GM10847 (cell line): Measurements from ENCODE around the gene DNM1L.

Experiments
- POLR2A ChIP-seq: IDR thresholded peaks from 2 replicates; pipeline ENCODE4 v1.6.1; 2011; ENCODE audit not compliant: insufficient read length; ENCODE audit errors: extremely low read depth

Gene DNM1L

DNA sequence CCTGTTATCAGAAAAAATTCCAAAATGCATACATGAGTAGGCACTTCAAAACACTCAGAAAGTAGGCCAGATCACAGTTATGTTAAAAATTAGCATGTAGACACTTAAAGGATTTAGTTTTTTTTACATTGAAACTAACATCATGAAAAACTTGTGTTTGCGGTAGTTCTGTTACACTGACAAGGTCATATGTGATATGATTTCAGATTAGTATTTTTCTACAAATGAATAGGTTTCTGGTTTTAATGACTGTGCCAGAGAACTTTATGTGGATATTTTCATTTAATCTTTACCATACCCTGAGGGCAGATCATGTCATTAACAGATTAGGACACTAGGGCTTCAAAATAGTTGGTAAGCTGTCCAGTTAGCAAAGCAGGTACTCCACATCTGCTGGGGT lies 55.9 kb downstream of the DNM1L start:
- TF ChIP-seq POLR2A, result no peak

DNA sequence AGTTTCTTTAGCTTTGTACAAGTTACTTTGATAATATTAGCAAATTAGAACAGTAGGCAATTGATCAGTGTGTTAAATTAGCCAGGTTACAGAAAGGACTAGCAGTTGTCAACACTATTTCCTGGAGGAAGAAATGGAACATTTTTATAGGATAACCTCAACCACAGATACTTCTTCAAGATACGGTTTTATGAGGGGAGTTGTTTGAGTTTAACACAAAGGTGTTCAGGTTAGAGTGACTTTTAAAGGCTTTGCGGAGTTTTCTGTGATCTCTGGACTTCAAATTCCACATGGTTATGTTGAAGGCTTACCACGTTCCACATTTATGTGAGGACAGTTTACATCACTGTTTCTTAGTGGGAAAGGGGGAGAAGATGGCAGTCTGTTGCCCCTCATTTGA lies 57.3 kb downstream of the DNM1L start:
- no peak for TF ChIP-seq POLR2A

DNA sequence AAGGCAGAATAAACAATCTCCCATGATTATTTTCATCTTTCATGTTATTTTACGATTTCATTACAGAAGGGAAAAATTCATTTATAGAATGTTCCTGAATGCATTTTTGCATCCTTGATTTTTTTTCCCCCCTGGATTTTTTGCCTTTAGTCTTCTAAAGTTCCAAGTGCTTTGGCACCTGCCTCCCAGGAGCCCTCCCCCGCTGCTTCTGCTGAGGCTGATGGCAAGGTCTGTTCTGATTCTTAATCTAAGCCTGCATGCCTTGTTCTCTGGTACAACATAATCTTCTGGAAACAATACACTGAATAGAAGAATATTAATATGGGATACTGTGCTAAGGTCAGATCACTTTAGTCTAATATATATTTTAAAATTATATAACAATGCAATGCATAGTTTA lies 58.6 kb downstream of the DNM1L start:
- TF ChIP-seq POLR2A, result no peak

DNA sequence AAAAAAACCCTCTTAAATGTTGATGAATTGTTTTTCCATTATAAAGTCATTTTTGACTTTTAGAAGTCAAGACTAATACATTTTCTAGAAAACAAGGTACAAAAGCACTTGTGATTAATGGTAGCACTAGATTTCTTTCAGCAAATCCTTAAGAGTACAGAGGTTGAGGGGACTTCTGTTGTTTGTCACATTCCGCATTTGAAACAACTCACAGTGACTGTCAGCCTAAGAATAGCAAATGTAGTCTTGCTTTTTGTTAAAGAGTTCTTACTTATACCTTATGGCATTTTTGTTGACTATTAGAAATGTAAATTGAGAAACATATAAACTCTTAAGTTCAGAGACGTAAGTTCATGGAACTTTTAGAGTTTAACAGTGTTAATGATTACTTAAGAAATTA lies 60.2 kb downstream of the DNM1L start:
- TF ChIP-seq POLR2A, result no peak

DNA sequence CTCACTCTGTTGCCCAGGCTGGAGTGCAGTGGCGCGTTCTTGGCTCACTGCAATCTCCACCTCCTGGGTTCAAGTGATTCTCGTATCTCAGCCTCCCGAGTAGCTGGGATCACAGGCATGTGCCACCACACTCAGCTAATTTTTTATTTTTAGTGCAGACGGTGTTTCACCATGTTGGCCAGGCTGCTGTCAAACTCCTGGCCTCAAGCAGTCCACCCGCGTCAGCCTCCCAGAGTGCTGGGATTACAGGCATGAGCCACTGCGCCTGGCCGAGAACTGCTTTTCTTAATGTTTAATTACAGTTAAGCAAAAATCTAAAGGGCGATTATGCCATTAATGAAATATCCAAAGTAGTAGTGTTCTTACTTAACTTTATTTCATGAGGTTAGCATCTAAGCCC lies 63.0 kb downstream of the DNM1L start:
- no peak for TF ChIP-seq POLR2A

DNA sequence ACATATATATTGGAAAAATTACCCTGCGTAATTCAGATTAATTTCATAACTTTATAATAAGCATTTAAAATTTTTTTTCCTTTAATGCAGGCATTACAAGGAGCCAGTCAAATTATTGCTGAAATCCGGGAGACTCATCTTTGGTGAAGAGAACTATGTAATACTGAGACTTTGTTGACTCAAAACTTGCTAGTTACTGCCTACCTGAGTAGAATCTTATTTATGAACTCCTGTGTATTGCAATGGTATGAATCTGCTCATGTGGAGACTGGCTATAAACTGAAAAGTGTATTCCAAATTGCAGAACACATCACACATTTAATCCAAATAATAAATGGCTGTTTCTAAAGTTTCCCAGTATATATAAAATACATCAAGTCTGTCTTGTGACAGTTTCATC lies 64.2 kb downstream of the DNM1L start:
- TF ChIP-seq POLR2A, result no peak

DNA sequence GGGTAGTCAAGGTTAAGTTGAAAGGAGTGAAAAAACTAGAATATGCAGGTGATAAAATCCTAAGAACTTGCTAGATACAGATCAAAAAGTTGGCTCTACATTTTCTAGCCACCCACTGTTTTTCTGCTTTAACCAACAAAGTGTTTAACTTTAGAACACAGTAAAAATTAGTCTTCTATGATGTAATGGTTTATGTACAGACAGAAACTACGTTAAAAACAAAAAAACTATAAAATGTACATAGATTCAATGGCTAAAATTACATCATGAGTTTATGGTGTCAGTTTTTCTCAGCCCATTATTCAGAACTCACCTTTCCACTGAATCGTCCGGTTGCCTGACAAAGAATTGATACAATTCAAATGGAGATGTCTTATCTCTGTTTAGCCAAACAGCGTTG lies 74.5 kb downstream of the DNM1L start:
- no peak for TF ChIP-seq POLR2A

DNA sequence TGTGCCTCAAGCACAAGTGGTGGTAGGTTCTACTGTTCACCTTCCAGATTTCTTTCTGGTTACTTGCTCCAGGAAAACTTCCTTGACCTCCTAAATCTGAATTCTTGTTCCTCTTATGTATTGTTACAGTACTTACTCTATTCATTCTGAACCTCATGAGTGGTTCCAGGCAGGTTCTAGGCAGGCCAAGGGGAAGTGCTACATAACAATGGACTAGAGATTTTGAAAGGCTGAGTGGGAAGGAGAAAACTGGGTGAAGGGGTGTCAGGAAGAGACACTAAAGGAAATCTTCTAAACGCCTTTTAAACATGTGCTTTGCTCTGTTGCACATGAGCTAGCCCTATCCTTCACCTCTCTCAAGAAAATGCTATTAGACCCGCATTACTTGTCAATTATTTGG lies 75.0 kb downstream of the DNM1L start:
- TF ChIP-seq POLR2A, result no peak

DNA sequence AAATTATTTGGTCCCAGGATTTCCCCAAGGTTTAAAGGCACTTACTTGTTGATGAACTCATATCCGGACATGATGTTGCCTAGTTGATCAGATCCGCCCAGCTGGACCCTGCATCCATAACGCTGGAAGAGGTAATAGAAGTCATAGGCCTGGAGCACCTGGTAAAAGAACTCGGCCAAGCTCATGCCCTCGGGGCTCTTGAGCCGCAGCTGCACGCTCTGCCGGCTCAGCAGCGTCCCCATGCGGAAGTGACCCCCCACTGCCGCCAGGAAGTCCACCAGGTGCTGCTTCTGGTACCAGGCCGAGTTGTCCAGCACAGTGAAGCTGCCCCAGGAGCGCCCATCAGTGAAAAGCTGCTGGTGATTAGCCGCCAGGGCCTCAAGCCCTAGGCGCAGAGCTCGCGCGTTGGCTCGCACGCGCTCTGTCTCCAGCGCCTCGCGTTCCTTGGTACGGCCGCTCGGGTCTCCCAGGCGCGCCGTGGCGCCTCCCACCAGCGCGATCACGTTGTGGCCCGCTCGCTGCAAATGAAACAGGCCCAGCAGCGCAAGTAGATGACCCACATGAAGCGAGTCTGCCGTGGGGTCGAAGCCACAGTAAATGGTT lies 76.1 kb downstream of the DNM1L start:
- TF ChIP-seq POLR2A, result no peak

DNA sequence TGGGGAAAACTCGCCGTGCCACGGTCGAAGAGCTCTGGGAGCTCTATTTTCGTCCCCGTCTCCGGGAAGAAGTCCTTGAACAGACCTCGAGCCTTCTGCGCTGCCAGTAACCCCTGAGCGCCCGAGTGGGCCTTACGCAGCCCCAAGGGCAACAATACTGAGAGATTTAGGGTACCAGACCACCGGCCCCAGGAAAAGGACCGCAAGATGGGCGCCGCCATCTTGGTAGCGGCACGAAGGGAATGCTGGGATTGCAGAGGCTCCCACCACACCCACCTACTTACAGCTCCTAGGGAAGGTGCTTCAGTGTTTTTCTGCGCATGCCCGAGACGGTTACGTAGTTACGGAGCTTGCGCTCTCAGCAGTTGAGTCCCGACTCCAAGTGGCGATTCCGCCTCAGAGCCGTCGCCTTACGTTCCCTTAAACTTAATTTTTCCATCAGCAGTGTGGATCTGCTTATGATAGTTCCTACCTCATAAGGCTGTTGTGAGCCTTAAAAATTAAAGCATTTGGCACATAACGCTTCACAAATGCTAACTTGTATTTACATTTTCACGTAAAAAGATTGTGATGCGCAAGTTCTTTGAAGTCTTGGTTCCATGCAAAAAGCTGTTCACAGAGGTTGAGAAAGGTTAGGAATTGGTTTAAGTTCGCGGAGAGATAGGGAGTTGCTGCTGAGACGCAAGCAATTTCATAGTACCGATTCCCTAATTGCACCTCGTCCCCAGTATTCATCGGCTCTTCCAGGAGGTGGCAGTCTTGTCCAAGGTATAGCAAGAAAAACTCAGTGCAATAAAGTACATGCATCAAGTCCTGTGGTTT lies 76.8 kb downstream of the DNM1L start, which contains the start of gene YARS2:
YARS2 (minus strand) TSS at position 244 of the 822 bp plus-strand sequence; CDS start at position 221, 23 bp downstream.
- TF ChIP-seq POLR2A, result peak; percentile 89

DNA sequence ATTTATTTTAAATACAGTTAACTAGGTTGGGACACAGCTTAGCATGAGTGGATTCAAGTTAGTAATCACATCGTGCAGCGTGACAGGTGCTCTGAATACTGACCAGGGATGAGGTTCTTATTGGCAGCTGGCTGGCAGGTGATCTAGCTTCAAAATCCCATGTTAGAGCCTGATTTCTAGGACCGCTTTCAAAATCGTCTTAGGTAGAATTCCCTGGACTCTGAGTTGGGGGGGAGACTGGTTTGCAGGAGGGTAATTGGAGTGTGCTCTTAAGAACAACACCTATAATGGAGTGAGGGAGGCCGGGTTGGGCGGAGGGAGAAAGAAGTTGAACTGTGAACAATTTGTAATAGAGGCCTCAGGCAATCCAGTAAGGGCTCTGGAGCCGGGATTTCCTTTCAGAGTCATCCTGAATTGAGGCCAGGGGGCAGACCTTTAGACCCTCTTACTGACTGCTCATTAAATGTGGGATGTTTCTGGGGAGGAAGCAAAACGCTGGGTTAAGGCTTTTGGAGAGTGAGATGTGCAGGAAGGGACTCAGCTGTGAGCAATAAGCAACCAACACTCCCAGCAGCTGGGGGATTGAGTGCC lies 77.5 kb downstream of the DNM1L start:
- TF ChIP-seq POLR2A, result no peak

DNA sequence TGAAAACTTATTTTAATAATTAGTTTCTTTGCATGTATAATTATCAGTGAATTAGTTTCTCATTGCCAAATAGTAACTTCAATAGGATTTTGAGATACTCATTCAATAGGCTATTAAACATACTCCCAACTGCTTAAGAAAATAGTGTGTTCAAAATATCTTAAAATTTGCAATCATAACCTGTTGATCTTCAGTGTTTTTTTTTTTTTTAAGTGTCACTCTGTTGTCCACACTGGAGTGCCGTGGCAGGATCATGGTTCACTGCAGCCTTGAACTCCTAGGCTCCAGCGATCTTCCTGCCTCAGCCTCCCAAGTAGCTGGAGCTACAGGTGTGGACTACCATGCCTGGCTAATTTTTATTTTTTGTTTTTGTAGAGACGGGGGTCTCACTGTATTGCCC lies 78.1 kb downstream of the DNM1L start:
- TF ChIP-seq POLR2A, result no peak

DNA sequence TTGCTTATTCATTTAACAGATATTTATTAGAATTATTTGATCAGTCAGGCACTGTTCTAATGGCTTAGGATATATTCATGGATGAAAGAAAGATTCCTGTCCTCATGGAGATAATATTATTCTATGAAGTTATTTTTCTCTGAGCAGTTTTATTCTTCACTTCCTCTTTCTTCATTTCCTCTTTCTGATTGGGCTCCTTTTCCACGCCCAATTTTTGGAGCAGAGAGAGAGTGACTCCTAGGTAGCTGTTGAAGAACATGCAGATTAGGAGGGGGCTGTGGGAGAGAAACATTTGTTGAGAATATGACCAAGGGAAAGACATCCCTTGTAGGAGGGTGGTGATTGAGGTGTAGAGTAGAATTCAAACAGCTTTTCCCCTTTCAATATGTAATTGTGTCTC lies 82.6 kb downstream of the DNM1L start:
- no peak for TF ChIP-seq POLR2A

DNA sequence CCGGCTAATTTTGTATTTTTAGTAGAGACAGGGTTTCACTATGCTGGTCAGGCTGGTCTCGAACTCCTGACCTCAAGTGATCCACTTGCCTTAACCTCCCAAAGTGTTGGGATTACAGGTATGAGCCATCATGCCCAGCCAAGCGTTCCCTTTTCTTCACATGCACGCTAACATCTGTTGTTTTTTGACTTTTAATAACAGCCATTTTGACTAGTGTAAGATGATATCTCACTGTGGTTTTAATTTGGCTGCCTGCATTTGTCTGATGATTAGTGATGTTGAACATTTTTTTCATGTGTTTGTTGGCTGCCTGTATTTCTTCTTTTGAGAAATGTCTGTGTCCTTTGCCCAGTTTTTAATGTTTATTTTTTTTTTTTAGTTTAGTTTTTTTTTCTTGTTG lies 86.8 kb downstream of the DNM1L start:
- no peak for TF ChIP-seq POLR2A

DNA sequence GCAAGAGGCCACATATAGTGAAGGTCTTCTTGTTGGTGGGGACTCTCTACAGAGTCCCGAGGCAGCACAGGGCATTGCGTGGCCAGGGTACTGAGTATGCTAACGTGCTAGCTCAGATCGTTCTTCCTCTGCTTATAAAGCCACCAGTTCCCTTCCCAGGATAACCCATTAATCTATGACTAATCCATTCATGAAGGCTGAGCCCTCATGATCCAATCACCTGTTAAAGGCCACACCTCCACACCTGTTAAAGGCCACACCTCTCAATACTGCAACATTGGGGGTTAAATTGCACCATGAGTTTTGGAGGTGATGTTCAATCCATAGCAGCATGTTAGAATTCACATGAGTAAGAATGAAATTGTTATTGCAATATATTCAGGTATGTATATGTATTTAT lies 89.4 kb downstream of the DNM1L start:
- no peak for TF ChIP-seq POLR2A

DNA sequence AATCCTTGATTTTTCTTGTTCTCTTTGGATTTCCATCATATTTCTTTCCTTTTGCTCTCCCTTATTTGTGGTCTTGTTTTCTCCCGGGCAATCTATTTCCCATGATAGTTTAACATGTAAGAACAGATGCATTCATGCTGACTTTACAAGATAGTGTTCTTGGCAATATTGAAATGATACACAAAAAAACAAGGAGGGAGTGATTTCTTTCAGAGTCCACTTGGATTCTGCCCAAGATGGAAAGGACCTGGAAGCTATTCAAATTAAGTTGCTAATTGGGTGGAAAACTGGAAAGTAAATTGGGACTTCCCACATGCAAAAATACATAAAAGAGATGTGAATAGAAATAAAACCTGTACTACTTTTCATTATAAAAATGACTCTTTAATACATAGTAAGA lies 91.0 kb downstream of the DNM1L start:
- no peak for TF ChIP-seq POLR2A

DNA sequence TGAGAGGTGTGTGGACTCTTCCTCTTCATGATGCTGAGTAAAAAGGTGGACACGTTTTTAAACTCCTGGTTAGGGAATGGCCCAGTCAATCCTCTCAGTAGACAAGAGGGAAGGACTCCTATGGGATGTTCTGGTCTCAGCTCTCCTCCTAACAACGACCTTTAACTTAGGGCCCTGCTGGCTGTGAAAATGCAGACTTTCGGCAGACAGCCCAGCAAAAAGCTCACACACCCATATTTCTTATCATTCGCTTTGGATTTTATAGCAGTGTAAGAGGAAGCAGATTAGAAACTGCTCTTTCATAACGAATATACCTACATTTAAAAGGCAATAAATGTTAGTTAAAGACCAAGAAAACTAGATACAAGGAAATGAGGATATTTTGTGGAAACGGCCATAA lies 94.6 kb downstream of the DNM1L start:
- no peak for TF ChIP-seq POLR2A

DNA sequence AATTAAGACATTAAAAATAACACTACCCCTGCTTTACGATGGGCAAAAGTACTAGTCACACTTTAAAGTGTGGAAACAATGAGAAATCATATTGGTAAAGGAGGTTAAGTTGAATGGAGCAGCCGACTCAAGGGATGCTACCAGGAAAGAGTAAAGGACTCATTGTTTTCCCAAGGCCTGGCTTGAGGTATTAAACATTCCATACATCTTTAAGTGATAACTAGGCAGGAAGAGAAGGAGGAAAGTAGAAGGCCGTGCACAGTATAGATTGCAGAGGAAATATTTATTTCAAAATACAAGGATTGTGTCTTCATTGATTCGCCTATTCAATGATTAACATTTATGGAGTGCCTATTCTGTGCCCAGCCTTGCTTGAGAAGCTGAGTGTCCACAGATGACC lies 97.2 kb downstream of the DNM1L start:
- no peak for TF ChIP-seq POLR2A
